RWPE1 (cell line): ENCODE measurements around the gene UNC79.

Experiments used
- CTCF ChIA-PET: fragments of 350-600 bp; sonication (Branson Sonifier 250); formaldehyde crosslinking; extraction: SDS; loops from one replicate; lab custom pipeline; 2021; lab: Yijun Ruan, JAX
- POLR2A ChIA-PET: fragments of 400-600 bp; formaldehyde crosslinking; extraction: SDS; loops from one replicate; lab custom pipeline; 2020; ENCODE audit warnings: antibody characterized with exemption; ENCODE audit not compliant: low non-redundant PET; lab: Yijun Ruan, JAX
- DNase-seq: peaks from one replicate; pipeline ENCODE4 v3.0.0; 2012; ENCODE audit warnings: low spot score
- H3K27ac ChIP-seq: fragments of 450-650 bp; 2 replicates; pipeline ENCODE4 v1.5.1; 2017
- TF ChIP-seq, protein P1 (sequence below): fragments of 450-650 bp; conservative IDR thresholded peaks from 2 replicates; pipeline ENCODE4 v1.5.1; 2017; ENCODE audit warnings: low read depth, mild to moderate bottlenecking

The UNC79 gene

DNA sequence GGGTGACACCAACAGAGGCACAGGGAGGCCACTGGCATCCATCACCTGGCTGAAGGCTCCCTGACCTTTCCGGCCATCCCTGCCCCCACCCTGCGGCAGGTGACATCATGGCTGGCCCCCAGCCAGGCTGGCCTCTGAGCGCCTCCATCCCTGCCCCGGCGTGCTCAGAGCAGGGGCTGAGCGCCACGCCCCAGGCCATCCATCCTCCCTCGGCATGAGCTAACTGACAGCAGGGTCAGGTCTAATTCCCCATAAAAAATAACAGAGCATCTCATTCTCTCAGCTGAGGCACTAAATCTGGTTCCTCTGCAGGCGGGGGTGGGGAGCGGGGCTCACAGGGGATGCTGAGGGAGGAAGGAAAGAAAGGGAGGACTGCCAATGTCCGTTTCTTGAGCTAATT lies 306.9 kb downstream of the UNC79 start:
- TF ChIP-seq, protein P1, sequence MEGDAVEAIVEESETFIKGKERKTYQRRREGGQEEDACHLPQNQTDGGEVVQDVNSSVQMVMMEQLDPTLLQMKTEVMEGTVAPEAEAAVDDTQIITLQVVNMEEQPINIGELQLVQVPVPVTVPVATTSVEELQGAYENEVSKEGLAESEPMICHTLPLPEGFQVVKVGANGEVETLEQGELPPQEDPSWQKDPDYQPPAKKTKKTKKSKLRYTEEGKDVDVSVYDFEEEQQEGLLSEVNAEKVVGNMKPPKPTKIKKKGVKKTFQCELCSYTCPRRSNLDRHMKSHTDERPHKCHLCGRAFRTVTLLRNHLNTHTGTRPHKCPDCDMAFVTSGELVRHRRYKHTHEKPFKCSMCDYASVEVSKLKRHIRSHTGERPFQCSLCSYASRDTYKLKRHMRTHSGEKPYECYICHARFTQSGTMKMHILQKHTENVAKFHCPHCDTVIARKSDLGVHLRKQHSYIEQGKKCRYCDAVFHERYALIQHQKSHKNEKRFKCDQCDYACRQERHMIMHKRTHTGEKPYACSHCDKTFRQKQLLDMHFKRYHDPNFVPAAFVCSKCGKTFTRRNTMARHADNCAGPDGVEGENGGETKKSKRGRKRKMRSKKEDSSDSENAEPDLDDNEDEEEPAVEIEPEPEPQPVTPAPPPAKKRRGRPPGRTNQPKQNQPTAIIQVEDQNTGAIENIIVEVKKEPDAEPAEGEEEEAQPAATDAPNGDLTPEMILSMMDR: no peak
- H3K27ac ChIP-seq: no peak overlapping the region
- ChIA-PET CTCF (no interaction called here), POLR2A (no interaction called here)
- no peak for DNase-seq

DNA sequence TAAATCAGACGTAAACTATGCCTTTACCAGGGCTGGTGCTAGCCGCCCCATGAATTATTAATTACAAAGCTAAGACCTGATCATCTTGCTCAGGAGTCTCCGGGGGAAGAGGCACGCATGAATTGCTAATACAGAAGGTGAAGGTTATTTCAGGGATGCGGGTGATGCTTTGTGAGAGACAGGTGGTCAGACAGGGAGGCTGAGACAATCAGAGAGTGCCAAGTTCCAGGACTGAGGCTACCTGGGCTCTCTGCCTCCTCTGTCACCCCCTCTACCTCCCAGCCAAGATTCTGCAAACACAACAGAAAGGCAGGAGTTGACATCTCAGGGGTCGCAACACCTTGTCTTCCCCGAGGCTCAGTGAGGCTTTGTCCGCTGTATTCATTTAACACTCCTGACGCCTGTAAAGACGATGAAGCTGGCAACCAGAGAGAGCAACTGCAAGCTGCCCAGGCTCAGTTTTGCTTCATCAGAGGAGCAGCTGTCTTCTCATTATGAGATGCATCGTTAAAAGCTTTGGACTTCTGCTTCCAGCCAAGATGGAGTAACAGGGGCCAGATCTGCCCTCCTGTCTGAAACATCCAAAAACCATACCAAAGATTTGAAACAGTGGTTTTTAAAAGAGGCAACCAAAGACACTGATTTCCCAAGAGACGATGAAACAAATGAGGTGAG lies 311.0 kb downstream of the UNC79 start:
- H3K27ac ChIP-seq: no peak overlapping the region
- ChIA-PET POLR2A (no interaction called here), CTCF (interaction anchor here (0.6 kb wide), 1 partner anchor 1264 kb away, joined by 3 read pairs; no protein-coding TSS in a partner anchor)
- TF ChIP-seq, protein P1: no peak
- DNase-seq: no peak

DNA sequence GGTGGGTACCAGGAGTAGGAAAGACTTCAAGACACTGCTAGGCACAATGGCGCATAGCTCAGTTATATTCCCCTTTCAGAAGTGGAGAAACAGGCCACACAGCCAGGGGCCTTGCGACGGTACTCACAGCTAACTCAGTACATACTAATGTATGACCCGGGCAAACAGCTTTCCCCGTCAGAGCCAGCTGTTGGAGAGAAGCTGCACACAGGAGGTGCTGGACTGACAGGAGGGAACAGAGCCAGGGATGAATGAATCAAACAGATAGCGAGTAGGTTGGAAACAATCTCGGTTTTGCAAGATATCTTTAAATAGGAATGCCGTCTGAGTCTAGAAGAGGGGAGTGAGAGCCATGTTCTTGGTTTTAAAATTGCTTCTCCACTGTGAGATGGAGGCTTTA lies 312.0 kb downstream of the UNC79 start:
- DNase-seq: no peak
- POLR2A ChIA-PET: no interaction called here
- no peak overlapping the region for H3K27ac ChIP-seq
- CTCF ChIA-PET: no interaction called here
- TF ChIP-seq, protein P1: no peak

DNA sequence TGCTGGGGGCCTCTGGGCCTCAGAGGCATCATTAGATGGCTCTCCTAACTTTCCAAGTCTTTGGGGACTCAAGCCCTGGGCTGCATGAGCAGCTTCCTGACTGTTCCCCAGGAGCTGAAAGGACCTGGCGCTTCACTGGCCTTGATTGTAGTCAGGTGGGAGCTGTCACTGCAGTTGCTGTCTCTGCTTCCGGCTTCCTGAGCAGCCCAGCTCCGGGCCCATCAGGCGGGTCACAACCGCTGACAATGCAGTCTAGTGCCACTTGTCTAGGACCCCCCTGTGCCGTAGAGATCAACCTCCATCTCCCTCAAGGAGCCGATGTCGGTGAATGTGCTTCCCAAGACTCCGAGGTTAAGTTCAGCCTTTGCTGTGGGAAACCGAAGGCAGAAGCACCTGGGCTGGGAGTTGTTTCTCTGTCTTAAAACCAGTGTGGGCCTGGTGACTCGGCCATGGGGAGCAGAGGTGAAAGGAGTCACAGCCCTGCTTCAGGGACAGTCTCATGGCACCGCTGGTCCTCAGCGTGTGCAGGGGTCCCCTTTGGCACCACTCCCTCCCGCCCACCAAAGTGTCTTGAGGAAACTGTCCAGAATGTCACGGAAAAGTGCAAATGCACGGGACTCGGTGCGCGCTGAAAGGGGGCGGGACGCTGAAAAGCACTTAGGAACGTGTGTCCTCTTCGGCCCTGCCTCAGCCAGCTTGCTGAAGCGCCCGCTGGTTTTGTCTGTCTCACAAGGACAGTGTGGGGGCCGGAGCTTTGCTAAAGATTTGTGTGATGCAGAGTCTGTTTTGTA lies 312.7 kb downstream of the UNC79 start:
- no peak overlapping the region for H3K27ac ChIP-seq
- ChIA-PET CTCF (no interaction called here), POLR2A (no interaction called here)
- DNase-seq: no peak
- TF ChIP-seq, protein P1: no peak

DNA sequence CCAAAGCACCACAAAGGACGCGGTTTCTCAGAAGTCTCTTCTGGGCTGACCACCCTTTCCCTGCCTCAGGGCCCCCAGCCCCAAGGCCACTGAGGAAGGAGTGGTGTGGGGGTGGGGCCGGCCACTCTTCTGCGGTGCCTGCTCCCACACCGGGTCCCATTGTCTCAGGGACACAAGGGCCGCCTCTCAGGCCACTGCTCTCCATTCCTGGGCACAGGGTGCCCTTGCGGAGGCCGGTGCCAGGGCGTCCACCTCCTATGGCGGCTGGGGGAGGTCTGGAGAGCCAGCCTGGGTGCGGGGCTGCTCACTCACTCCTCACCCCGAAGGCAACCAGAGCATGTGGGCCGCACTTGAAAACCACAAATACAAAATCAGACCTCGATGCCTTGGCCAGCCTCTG lies 313.4 kb downstream of the UNC79 start:
- TF ChIP-seq, protein P1: no peak
- no peak for DNase-seq
- ChIA-PET POLR2A (no interaction called here), CTCF (no interaction called here)
- H3K27ac ChIP-seq: no peak overlapping the region

DNA sequence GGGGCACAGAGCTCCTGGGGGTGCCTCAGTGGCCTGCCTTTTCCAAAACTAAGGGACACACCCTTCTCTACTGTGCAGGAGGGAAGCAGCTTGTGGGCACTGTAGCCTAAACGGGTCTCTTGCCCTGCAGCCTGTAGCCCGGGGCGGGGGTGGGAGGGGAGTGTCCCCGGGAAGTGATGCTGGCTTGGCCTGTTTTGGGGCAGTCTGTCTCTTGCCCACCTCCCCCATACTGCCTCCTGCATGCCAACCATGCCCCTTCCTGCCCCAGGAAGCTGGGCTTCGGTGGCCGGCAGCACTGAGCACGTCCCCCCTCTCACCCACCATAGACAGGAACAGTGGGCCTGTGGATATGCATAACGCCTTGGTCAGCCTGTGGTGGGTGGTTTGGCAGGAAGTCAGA lies 314.1 kb downstream of the UNC79 start:
- DNase-seq: no peak
- ChIA-PET POLR2A (no interaction called here), CTCF (no interaction called here)
- no peak overlapping the region for H3K27ac ChIP-seq
- TF ChIP-seq, protein P1: no peak
